GM12873 (cell line): ENCODE data around the gene ZDHHC21.

Experiments used
- CTCF ChIP-seq: IDR thresholded peaks from 2 replicates; pipeline ENCODE4 v1.5.1; 2012; ENCODE audit warnings: low read depth, mild to moderate bottlenecking, moderate library complexity, low read length, control low read depth; ENCODE audit not compliant: insufficient read depth; ENCODE audit errors: missing control alignments

ZDHHC21 gene

GRCh38 chr9:14693251-14693861 is at the start of gene ZDHHC21:
TSS of gene ZDHHC21 (minus strand) at chr9:14693432. CDS start at chr9:14674340, 19,092 bp downstream.
- no peak for TF ChIP-seq CTCF

- no peak for TF ChIP-seq CTCF
Observed at GRCh38 chr9:14741369-14741768, 48.1 kb upstream of the ZDHHC21 start.

GRCh38 chr9:14733133-14733532 is 39.9 kb upstream of the ZDHHC21 start:
- TF ChIP-seq CTCF, result no peak

GRCh38 chr9:14731294-14731981 is 38.2 kb upstream of the ZDHHC21 start:
- no peak for TF ChIP-seq CTCF

GRCh38 chr9:14730461-14730898 is 37.2 kb upstream of the ZDHHC21 start:
- TF ChIP-seq CTCF, result no peak

- no peak for TF ChIP-seq CTCF
Observed at GRCh38 chr9:14723301-14723700, 30.1 kb upstream of the ZDHHC21 start.

GRCh38 chr9:14722391-14723035 is 29.3 kb upstream of the ZDHHC21 start, which contains the start of gene CER1:
TSS of gene CER1 (minus strand) at chr9:14722733. CDS start at chr9:14722672, 61 bp downstream.
- TF ChIP-seq CTCF, result no peak
